Immature natural killer cell (primary cell): ENCODE measurements around the gene MED13L. TPM values are rescaled to one million over a fixed set of nuclear protein-coding genes. Genes with fewer than 3 reads are reported as not detected.
A peak's percentile ranks its signal among the peaks of the same experiment; 100 is the strongest.

Experiments used
- DNase-seq, 3 donors: peaks; one replicate each; pipeline ENCODE4 v3.0.0; 2022; ENCODE audit warnings: mixed read lengths in 1 of 3
- H3K27ac Mint-ChIP-seq, 6 donors: one replicate each; pipeline ENCODE4 v1.8.0; 2020; ENCODE audit warnings: mixed read lengths in 6 of 6, mild to moderate bottlenecking in 5 of 6, inconsistent platforms in 4 of 6, moderate library complexity in 3 of 6
- H3K27me3 Mint-ChIP-seq, 3 donors: one replicate each; pipeline ENCODE4 v1.8.0; 2020 to 2021; ENCODE audit warnings: low read depth in 3 of 3, mild to moderate bottlenecking in 3 of 3, mixed read lengths in 3 of 3, moderate library complexity in 3 of 3, inconsistent platforms in 1 of 3
- H3K36me3 Mint-ChIP-seq, 3 donors: one replicate each; pipeline ENCODE4 v1.8.0; 2020; ENCODE audit warnings: mixed read lengths in 3 of 3, inconsistent platforms in 2 of 3, mild to moderate bottlenecking in 2 of 3
- H3K4me1 Mint-ChIP-seq, 2 donors: one replicate each; pipeline ENCODE4 v1.8.0; 2020; ENCODE audit warnings: inconsistent platforms in 2 of 2, mild to moderate bottlenecking in 2 of 2, mixed read lengths in 2 of 2, moderate library complexity in 1 of 2
- H3K4me3 Mint-ChIP-seq, 5 donors: one replicate each; pipeline ENCODE4 v1.8.0; 2020; ENCODE audit warnings: mild to moderate bottlenecking in 5 of 5, mixed read lengths in 5 of 5, inconsistent platforms in 3 of 5, moderate library complexity in 3 of 5
- H3K9me3 Mint-ChIP-seq, 6 donors: one replicate each; pipeline ENCODE4 v1.8.0; 2020; ENCODE audit warnings: mild to moderate bottlenecking in 6 of 6, mixed read lengths in 6 of 6, inconsistent platforms in 4 of 6, moderate library complexity in 3 of 6
- polyA plus RNA-seq, 3 donors: library from polyadenylated mRNA; unstranded; fragments of 300-500 nt; fragmentation: Illumina TruSeq; gene quantifications; one replicate each; pipeline ENCODE4 v1.2.3, GENCODE V29; 2021

MED13L gene
- polyA plus RNA-seq, 3 donors from 2014 or later = 2.3 to 10.3 (median 4.9) TPM

GRCh38 chr12:116161588-116161987 lies 115.9 kb downstream of the MED13L start:
- H3K27ac Mint-ChIP-seq = no peak overlapping the region

GRCh38 chr12:116160883-116161458 lies 116.5 kb downstream of the MED13L start:
- no peak overlapping the region for H3K27ac Mint-ChIP-seq
- H3K36me3 Mint-ChIP-seq = no peaks in the 10 kb centered on the region
- no peaks in the 10 kb centered on the region for H3K9me3 Mint-ChIP-seq
- no peak overlapping the region for H3K4me3 Mint-ChIP-seq
- no peak for DNase-seq
- peaks cover 0 to 5% (median 0%) of the 10 kb centered on the region in 3 donors for H3K27me3 Mint-ChIP-seq
- H3K4me1 Mint-ChIP-seq = peaks cover 51 to 85% of the 10 kb centered on the region in 2 donors

More at GRCh38 chr12:116161588-116161987, 115.9 kb downstream of the MED13L start:
- Mint-ChIP-seq H3K36me3 (no peaks in the 10 kb centered on the region), H3K9me3 (no peaks in the 10 kb centered on the region), H3K27me3 (peaks cover 0 to 5% (median 0%) of the 10 kb centered on the region in 3 donors), H3K4me3 (no peak overlapping the region), H3K4me1 (peaks cover 55 to 88% of the 10 kb centered on the region in 2 donors)
- DNase-seq = no peak

GRCh38 chr12:116160231-116160630 lies 117.3 kb downstream of the MED13L start:
- Mint-ChIP-seq H3K27ac (no peak overlapping the region), H3K36me3 (no peaks in the 10 kb centered on the region), H3K4me3 (no peak overlapping the region), H3K27me3 (peaks cover 0 to 1% (median 0%) of the 10 kb centered on the region in 3 donors), H3K9me3 (no peaks in the 10 kb centered on the region), H3K4me1 (peaks cover 44 to 78% of the 10 kb centered on the region in 2 donors)
- DNase-seq = no peak

- no peaks in the 10 kb centered on the region for H3K36me3 Mint-ChIP-seq
- peaks cover 41 to 72% of the 10 kb centered on the region in 2 donors for H3K4me1 Mint-ChIP-seq
- peaks cover 0 to 1% (median 0%) of the 10 kb centered on the region in 3 donors for H3K27me3 Mint-ChIP-seq
- DNase-seq = no peak
- H3K4me3 Mint-ChIP-seq = no peak overlapping the region
- H3K9me3 Mint-ChIP-seq = no peaks in the 10 kb centered on the region
- H3K27ac Mint-ChIP-seq = no peak overlapping the region
These were observed 117.8 kb downstream of the MED13L start for GRCh38 chr12:116159593-116160200.

- Mint-ChIP-seq H3K9me3 (no peaks in the 10 kb centered on the region), H3K4me3 (no peak overlapping the region), H3K27ac (no peak overlapping the region)
These were observed 118.3 kb downstream of the MED13L start for GRCh38 chr12:116159175-116159574.

GRCh38 chr12:116157845-116158267 lies 119.6 kb downstream of the MED13L start:
- no peak for DNase-seq
- peaks cover 45 to 74% of the 10 kb centered on the region in 2 donors for H3K4me1 Mint-ChIP-seq

More at GRCh38 chr12:116159175-116159574, 118.3 kb downstream of the MED13L start:
- H3K36me3 Mint-ChIP-seq = no peaks in the 10 kb centered on the region
- H3K27me3 Mint-ChIP-seq = peaks cover 0 to 1% (median 0%) of the 10 kb centered on the region in 3 donors
- H3K4me1 Mint-ChIP-seq = peaks cover 36 to 69% of the 10 kb centered on the region in 2 donors
- no peak for DNase-seq

GRCh38 chr12:116156614-116157013 lies 120.9 kb downstream of the MED13L start:
- Mint-ChIP-seq H3K4me3 (no peak overlapping the region), H3K27ac (no peak overlapping the region), H3K4me1 (peaks cover 53 to 78% of the 10 kb centered on the region in 2 donors), H3K36me3 (no peaks in the 10 kb centered on the region), H3K9me3 (no peaks in the 10 kb centered on the region), H3K27me3 (peaks cover 0 to 1% (median 0%) of the 10 kb centered on the region in 3 donors)
- DNase-seq = no peak

More at GRCh38 chr12:116157845-116158267, 119.6 kb downstream of the MED13L start:
- peak overlapping the region in 1 of 5 donors; percentile 1 for H3K4me3 Mint-ChIP-seq
- H3K36me3 Mint-ChIP-seq = no peaks in the 10 kb centered on the region
- no peaks in the 10 kb centered on the region for H3K9me3 Mint-ChIP-seq
- H3K27me3 Mint-ChIP-seq = peaks cover 0 to 1% (median 0%) of the 10 kb centered on the region in 3 donors
- peak overlapping the region in 3 of 6 donors; percentile 18 to 35 (median 23) for H3K27ac Mint-ChIP-seq

GRCh38 chr12:116155383-116155782 lies 122.1 kb downstream of the MED13L start:
- H3K27me3 Mint-ChIP-seq = peaks cover 0 to 1% (median 0%) of the 10 kb centered on the region in 3 donors
- H3K4me3 Mint-ChIP-seq = no peak overlapping the region
- peaks cover 57 to 78% of the 10 kb centered on the region in 2 donors for H3K4me1 Mint-ChIP-seq
- no peaks in the 10 kb centered on the region for H3K9me3 Mint-ChIP-seq
- no peaks in the 10 kb centered on the region for H3K36me3 Mint-ChIP-seq
- no peak overlapping the region for H3K27ac Mint-ChIP-seq
- DNase-seq = no peak

GRCh38 chr12:116153983-116154382 lies 123.5 kb downstream of the MED13L start:
- Mint-ChIP-seq H3K9me3 (no peaks in the 10 kb centered on the region), H3K36me3 (no peaks in the 10 kb centered on the region), H3K27me3 (peaks cover 0 to 1% (median 0%) of the 10 kb centered on the region in 3 donors), H3K27ac (peak overlapping the region in 2 of 6 donors; percentile 21 to 51), H3K4me3 (no peak overlapping the region), H3K4me1 (peaks cover 60 to 81% of the 10 kb centered on the region in 2 donors)
- DNase-seq = no peak

- no peak for DNase-seq
- Mint-ChIP-seq H3K36me3 (no peaks in the 10 kb centered on the region), H3K9me3 (no peaks in the 10 kb centered on the region), H3K4me1 (peaks cover 59 to 80% of the 10 kb centered on the region in 2 donors), H3K27me3 (peaks cover 0 to 1% (median 0%) of the 10 kb centered on the region in 3 donors), H3K4me3 (no peak overlapping the region), H3K27ac (peak overlapping the region in 2 of 6 donors; percentile 4 to 77)
These were observed 124.4 kb downstream of the MED13L start for GRCh38 chr12:116153113-116153512.

GRCh38 chr12:116152268-116152667 lies 125.2 kb downstream of the MED13L start:
- Mint-ChIP-seq H3K36me3 (no peaks in the 10 kb centered on the region), H3K9me3 (no peaks in the 10 kb centered on the region), H3K4me1 (peaks cover 50 to 72% of the 10 kb centered on the region in 2 donors), H3K4me3 (no peak overlapping the region), H3K27me3 (peaks cover 0 to 1% (median 0%) of the 10 kb centered on the region in 3 donors), H3K27ac (peak overlapping the region in 4 of 6 donors; percentile 54 to 65 (median 54))
- peak; percentile 28 to 48 (median 29) for DNase-seq

- H3K9me3 Mint-ChIP-seq = no peaks in the 10 kb centered on the region
- DNase-seq = no peak
- no peak overlapping the region for H3K4me3 Mint-ChIP-seq
- peak overlapping the region in 3 of 6 donors; percentile 4 to 68 (median 58) for H3K27ac Mint-ChIP-seq
- no peaks in the 10 kb centered on the region for H3K36me3 Mint-ChIP-seq
- H3K27me3 Mint-ChIP-seq = no peaks in the 10 kb centered on the region
- H3K4me1 Mint-ChIP-seq = peaks cover 47 to 62% of the 10 kb centered on the region in 2 donors
These were observed 127.0 kb downstream of the MED13L start for GRCh38 chr12:116150452-116150851.

- Mint-ChIP-seq H3K4me3 (no peak overlapping the region), H3K9me3 (no peaks in the 10 kb centered on the region), H3K36me3 (no peaks in the 10 kb centered on the region), H3K27me3 (no peaks in the 10 kb centered on the region), H3K4me1 (peaks cover 49 to 64% of the 10 kb centered on the region in 2 donors), H3K27ac (peak overlapping the region in 2 of 6 donors; percentile 37 to 58)
- no peak for DNase-seq
These were observed 127.5 kb downstream of the MED13L start for GRCh38 chr12:116150001-116150400.

GRCh38 chr12:116148844-116149243 lies 128.6 kb downstream of the MED13L start:
- no peak overlapping the region for H3K4me3 Mint-ChIP-seq
- H3K36me3 Mint-ChIP-seq = no peaks in the 10 kb centered on the region
- peaks cover 0 to 3% (median 0%) of the 10 kb centered on the region in 3 donors for H3K27me3 Mint-ChIP-seq
- H3K4me1 Mint-ChIP-seq = peaks cover 56 to 70% of the 10 kb centered on the region in 2 donors
- H3K9me3 Mint-ChIP-seq = no peaks in the 10 kb centered on the region
- peak overlapping the region in 1 of 6 donors; percentile 17 for H3K27ac Mint-ChIP-seq
- DNase-seq = no peak
